HepG2 (cell line): Measurements from ENCODE around the gene FNDC10. TPM values are rescaled to one million over a fixed set of nuclear protein-coding genes. Genes with fewer than 3 reads are reported as not detected.
A peak's percentile ranks its signal among the peaks of the same experiment; 100 is the strongest.

Experiments
- ATAC-seq: fragments of 200-7000 bp; cut with Tn5 transposase; 3 replicates; pipeline ENCODE4 v1.9.1; 2020; ENCODE audit warnings: mild to moderate bottlenecking, moderate library complexity
- BruUV-seq: library from RNA; stranded (reverse); fragments of 400-500 nt; replicated peaks from 2 replicates; lab custom pipeline; 2021; lab: Mats Ljungman, UMichigan
- CTCF ChIA-PET: fragments of 300-600 bp; formaldehyde crosslinking; extraction: SDS; loops from one replicate; lab custom pipeline; 2021; ENCODE audit warnings: low total read pairs, inconsistent platforms, low intra/inter-chr PET ratio; lab: Yijun Ruan, JAX
- POLR2A ChIA-PET: fragments of 350-600 bp; sonication (Branson Sonifier 250); formaldehyde crosslinking; loops from one replicate; lab custom pipeline; 2020; ENCODE audit warnings: antibody characterized with exemption, inconsistent platforms; lab: Yijun Ruan, JAX
- DNase-seq: peaks from one replicate; pipeline ENCODE4 v3.0.0-alpha.2; 2015; ENCODE audit warnings: low spot score
- FAIRE-seq: peaks from 3 replicates; lab custom pipeline; 2011; peaks lifted over from hg19 to GRCh38; lab: Jason Lieb, UNC
- H2AFZ ChIP-seq: one replicate; pipeline ENCODE4 v1.6.1; 2011; ENCODE audit warnings: low read length, inconsistent platforms
- H3K27ac ChIP-seq: fragments of 300-600 bp; 3 replicates; pipeline ENCODE4 v1.8.0; 2011; ENCODE audit warnings: mixed run types, mild to moderate bottlenecking, mixed read lengths, low read length, inconsistent platforms; ENCODE audit not compliant: insufficient read depth; ENCODE audit errors: extremely low read length
- H3K27me3 ChIP-seq, 2 experiments: fragments of 200-600 bp in 1 of 2; 2 replicates in 1 of 2; 3 replicates in 1 of 2; pipeline versions ENCODE4 v1.6.0 to v1.8.0; 2011; ENCODE audit warnings: low read length in 2 of 2, mild to moderate bottlenecking in 2 of 2, moderate library complexity in 2 of 2, inconsistent platforms in 1 of 2; ENCODE audit not compliant: insufficient read depth in 2 of 2, control insufficient read depth in 1 of 2
- H3K36me3 ChIP-seq, 2 experiments: fragments of 200-600 bp in 1 of 2; replicated peaks in 1 of 2; 2 replicates in 1 of 2; 3 replicates in 1 of 2; pipeline versions ENCODE4 v1.5.1 to v1.8.0; 2011; ENCODE audit warnings: low read length in 2 of 2, inconsistent platforms in 1 of 2; ENCODE audit not compliant: insufficient read depth in 2 of 2, control insufficient read depth in 1 of 2
- H3K4me1 ChIP-seq: 2 replicates; pipeline ENCODE4 v1.5.1; 2012; ENCODE audit warnings: low read length, inconsistent platforms; ENCODE audit not compliant: insufficient read depth
- H3K4me2 ChIP-seq: 2 replicates; pipeline ENCODE4 v1.6.0; 2011; ENCODE audit warnings: low read depth, low read length, inconsistent platforms
- H3K4me3 ChIP-seq, 3 experiments: fragments of 200-600 bp in 1 of 3; sonication (generic), shearing (Covaris generic) in 1 of 3; replicated peaks in 1 of 3; 2 replicates each; pipeline ENCODE4 v1.5.1; 2011 to 2016; ENCODE audit warnings: low read length in 3 of 3, inconsistent platforms in 2 of 3, low read depth in 2 of 3, mild to moderate bottlenecking in 2 of 3, control low read depth in 1 of 3, mixed read lengths in 1 of 3; ENCODE audit not compliant: insufficient read depth in 1 of 3
- H3K79me2 ChIP-seq: one replicate; pipeline ENCODE4 v1.6.1; 2011; ENCODE audit warnings: low read length, inconsistent platforms; ENCODE audit not compliant: insufficient read depth
- H3K9ac ChIP-seq: 2 replicates; pipeline ENCODE4 v1.6.0; 2011; ENCODE audit warnings: mild to moderate bottlenecking, low read depth, low read length, inconsistent platforms; ENCODE audit not compliant: insufficient read depth
- H3K9me3 ChIP-seq: 2 replicates; pipeline ENCODE4 v1.5.1; 2012; ENCODE audit warnings: mild to moderate bottlenecking, low read length
- H4K20me1 ChIP-seq: 2 replicates; pipeline ENCODE4 v1.6.0; 2011; ENCODE audit warnings: inconsistent platforms, mild to moderate bottlenecking, low read length, moderate library complexity; ENCODE audit not compliant: insufficient read depth
- CENPBD1 ChIP-seq: sonication (generic); formaldehyde crosslinking; IDR thresholded peaks from 2 replicates; pipeline ENCODE4 v1.8.0; 2022; ENCODE audit warnings: missing genetic modification reagents, low read depth, mild to moderate bottlenecking, borderline replicate concordance
- NFRKB ChIP-seq: fragments of 450-650 bp; IDR thresholded peaks from 2 replicates; pipeline ENCODE4 v1.6.1; 2017
- NFYB ChIP-seq: sonication (generic); formaldehyde crosslinking; IDR thresholded peaks from 2 replicates; pipeline ENCODE4 v1.4.0; 2020; ENCODE audit warnings: missing genetic modification reagents
- PAWR ChIP-seq: sonication (generic); formaldehyde crosslinking; IDR thresholded peaks from 2 replicates; pipeline ENCODE4 v1.4.0; 2020; ENCODE audit warnings: missing genetic modification reagents, mild to moderate bottlenecking, borderline replicate concordance
- PRDM10 ChIP-seq: sonication (generic); formaldehyde crosslinking; IDR thresholded peaks from 2 replicates; pipeline ENCODE4 v1.4.0; 2020; ENCODE audit warnings: low read depth, missing genetic modification reagents
- TAF15 ChIP-seq: fragments of 200-400 bp; formaldehyde crosslinking; IDR thresholded peaks from one replicate; pipeline ENCODE4 v1.6.1; 2018; ENCODE audit warnings: mild to moderate bottlenecking, low read depth, low read length; ENCODE audit not compliant: poor library complexity, severe bottlenecking
- TP53 ChIP-seq: sonication (generic); formaldehyde crosslinking; conservative IDR thresholded peaks from 2 replicates; pipeline ENCODE4 v1.4.0; 2020; ENCODE audit warnings: missing genetic modification reagents
- UBTF ChIP-seq: sonication (generic); formaldehyde crosslinking; IDR thresholded peaks from 2 replicates; pipeline ENCODE4 v1.4.0; 2020; ENCODE audit warnings: mild to moderate bottlenecking, missing genetic modification reagents
- ZNF235 ChIP-seq: sonication (generic); formaldehyde crosslinking; IDR thresholded peaks from 2 replicates; pipeline ENCODE4 v1.8.1; 2023; ENCODE audit warnings: mild to moderate bottlenecking, missing genetic modification reagents, borderline replicate concordance
- ZNF687 ChIP-seq: sonication (generic); formaldehyde crosslinking; IDR thresholded peaks from 2 replicates; pipeline ENCODE4 v1.5.1; 2020; ENCODE audit warnings: mild to moderate bottlenecking, missing genetic modification reagents, moderate library complexity
- WGBS: methylation state at CpG from one replicate; pipeline ENCODE4 v1.1.6; 2017; ENCODE audit warnings: low lambda C conversion rate; 5-methylcytosine and 5-hydroxymethylcytosine counted together
- in situ Hi-C: cut with HindIII; loops from 2 replicates; pipeline ENCODE4 v1.10.0; 2017; ENCODE audit warnings: low pct_unique_long_range_greater_than_20kb; ENCODE audit not compliant: extremely low pct_ligation_motif_present
- intact Hi-C: fragments of 100-400 bp; cut with micrococcal nuclease; formaldehyde crosslinking; loops from one replicate; pipeline ENCODE4 v1.10.0; 2022; ENCODE audit not compliant: unreplicated experiment
- polyA plus RNA-seq, 8 experiments: library from polyadenylated mRNA; depleted of rRNA in 3 of 8; stranded (reverse) in 7 of 8; unstranded in 1 of 8; fragments of >200 nt; fragmentation: Illumina TruSeq in 4 of 8; extraction: Trizol in 4 of 8; gene quantifications; 2 replicates each; pipeline versions ENCODE4 v1.2.1 to v1.2.3, GENCODE V29; 2011 to 2016; ENCODE audit warnings: low read depth in 4 of 8, missing spikeins in 1 of 8, mixed read lengths in 1 of 8; ENCODE audit not compliant: insufficient read depth in 1 of 8
- total RNA-seq, 5 experiments: library from RNA; depleted of rRNA; stranded (reverse); fragments of >200 nt; fragmentation: Illumina TruSeq; extraction: Trizol; gene quantifications; 2 replicates each; pipeline ENCODE4 v1.2.3, GENCODE V29; 2016; ENCODE audit warnings: low read depth in 1 of 5

FNDC10 gene
- total and polyA plus RNA-seq, 2 of the 13 experiments (the other 11 are each of a cell fraction or from before 2014, with no cell fraction given), result 2.2 to 2.5 TPM

GRCh38 chr1:1614954-1615255, 15.0 kb upstream of the FNDC10 start (continued):
- TF ChIP-seq UBTF (CRISPR knock-in tag), result 0 out of 2 replicates have a peak, but pooled peaks have one; percentile 8
- no peak for TF ChIP-seq NFYB (CRISPR knock-in tag)
- 0 out of 2 replicates have a peak, but pooled peaks have one; percentile 5 for TF ChIP-seq PRDM10 (CRISPR knock-in tag)

DNA sequence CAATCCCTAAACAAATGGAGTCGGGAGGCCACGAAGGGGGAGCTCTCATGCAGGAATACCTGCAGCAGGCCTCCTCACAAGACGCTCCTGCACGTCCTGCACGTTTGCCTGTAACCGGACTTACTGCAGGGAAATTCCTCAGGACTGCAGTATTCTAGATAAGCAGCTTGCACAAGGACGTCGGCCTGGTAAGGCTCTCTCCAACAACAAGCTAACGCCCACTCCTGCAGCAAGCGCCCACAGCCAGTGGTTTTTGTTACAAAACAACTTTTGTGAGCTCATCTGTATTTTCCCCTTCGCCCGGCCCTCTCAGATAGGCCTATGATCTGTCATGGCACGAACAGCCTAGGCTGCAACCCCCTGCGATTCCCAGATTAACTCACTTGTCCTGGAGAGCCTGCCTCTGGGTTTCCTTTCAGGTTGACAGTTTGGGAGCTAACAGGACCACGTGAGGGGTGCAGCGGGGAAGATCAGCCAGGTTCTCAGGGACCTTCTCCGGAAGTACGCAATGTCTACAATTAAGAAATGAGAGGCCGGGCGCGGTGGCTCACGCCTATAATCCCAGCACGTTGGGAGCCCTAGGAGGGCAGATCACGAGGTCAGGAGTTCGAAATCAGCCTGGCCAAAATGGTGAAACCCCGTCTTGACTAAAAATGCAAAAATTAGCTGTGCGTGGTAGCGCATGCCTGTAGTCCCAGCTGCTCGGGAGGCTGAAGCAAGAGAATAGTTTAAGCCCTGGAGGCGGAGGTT, 14.4 kb upstream of the FNDC10 start:
- no peaks in the 10 kb centered on the region for H3K9me3 ChIP-seq
- BruUV-seq, result no TSS peak
- peak overlapping the region; percentile 90 to 100 (median 98) for H3K4me3 ChIP-seq
- peaks cover 46% of the 10 kb centered on the region for H3K4me1 ChIP-seq
- peak overlapping the region; percentile 100 for H3K9ac ChIP-seq
- H4K20me1 ChIP-seq, result peaks cover 8% of the 10 kb centered on the region; the same call in 1 of the 2 replicates
- 4% methylated on average over 30 of the region's 30 CpGs for WGBS
- peak; percentile 17 for ATAC-seq
- no peaks in the 10 kb centered on the region; a peak in 2 of 5 replicates for H3K27me3 ChIP-seq
- peak overlapping the region; percentile 99 for H3K27ac ChIP-seq
- in situ Hi-C loops (no loop called here), intact Hi-C loops (loop anchor here (5.0 kb wide), 1 partner anchor 37 kb away; no protein-coding TSS in a partner anchor)
- peak; percentile 47 for FAIRE-seq
- DNase-seq, result peak; percentile 49
- no peak overlapping the region for H2AFZ ChIP-seq
- H3K36me3 ChIP-seq, result peaks cover 1 to 14% of the 10 kb centered on the region in 2 experiments; a peak in 2 of 5 replicates
- ChIA-PET CTCF (no interaction called here), POLR2A (interaction anchor here (0.7 to 3.3 kb wide), 9 partner anchors 11 to 103 kb away, joined by 3 to 29 read pairs (median 4); partner anchors contain the start of gene ATAD3A)
- peak overlapping the region; percentile 82 for H3K4me2 ChIP-seq
- H3K79me2 ChIP-seq, result peaks cover 18% of the 10 kb centered on the region
- TF ChIP-seq PAWR (CRISPR knock-in tag) (no peak), ZNF235 (CRISPR knock-in tag) (no peak), ZNF687 (CRISPR knock-in tag) (peak; percentile 31; the same call in 1 of the 2 replicates), TAF15 (no peak), CENPBD1 (CRISPR knock-in tag) (no peak), TP53 (CRISPR knock-in tag) (no peak), NFRKB (no peak)
